GM19328 (cell line): ENCODE results near the gene DNAJB1.
"Not testable (repeated sequence)": the region's sequence is repeated elsewhere in the genome, so short reads cannot be mapped to it uniquely, and the experiment has no call there.

Source experiments
- ATAC-seq: cut with Tn5 transposase; IDR thresholded peaks from one replicate; pipeline ENCODE4 v1.9.1; 2021; ENCODE audit warnings: mild to moderate bottlenecking, moderate library complexity; ENCODE audit not compliant: unreplicated experiment

DNAJB1 gene

DNA sequence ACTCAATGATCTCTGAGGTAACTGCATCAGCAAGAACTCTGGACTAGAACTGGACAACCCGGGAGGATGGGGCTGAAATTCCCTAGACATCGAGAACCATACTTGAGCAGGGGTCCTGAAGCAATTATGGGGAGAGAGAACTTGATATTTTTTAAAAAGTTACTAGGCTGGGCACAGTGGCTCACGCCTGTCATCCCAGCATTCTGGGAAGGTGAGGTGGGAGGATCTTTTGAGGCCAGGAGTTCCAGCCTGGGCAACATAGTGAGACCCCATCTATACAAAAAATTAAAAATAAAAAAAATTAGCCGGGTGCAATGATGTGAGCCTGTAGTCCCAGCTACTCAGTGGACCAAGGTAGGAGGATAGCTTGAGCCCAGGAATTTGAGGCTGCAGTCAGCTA lies 2.3 kb upstream of the DNAJB1 start:
- no peak for ATAC-seq

DNA sequence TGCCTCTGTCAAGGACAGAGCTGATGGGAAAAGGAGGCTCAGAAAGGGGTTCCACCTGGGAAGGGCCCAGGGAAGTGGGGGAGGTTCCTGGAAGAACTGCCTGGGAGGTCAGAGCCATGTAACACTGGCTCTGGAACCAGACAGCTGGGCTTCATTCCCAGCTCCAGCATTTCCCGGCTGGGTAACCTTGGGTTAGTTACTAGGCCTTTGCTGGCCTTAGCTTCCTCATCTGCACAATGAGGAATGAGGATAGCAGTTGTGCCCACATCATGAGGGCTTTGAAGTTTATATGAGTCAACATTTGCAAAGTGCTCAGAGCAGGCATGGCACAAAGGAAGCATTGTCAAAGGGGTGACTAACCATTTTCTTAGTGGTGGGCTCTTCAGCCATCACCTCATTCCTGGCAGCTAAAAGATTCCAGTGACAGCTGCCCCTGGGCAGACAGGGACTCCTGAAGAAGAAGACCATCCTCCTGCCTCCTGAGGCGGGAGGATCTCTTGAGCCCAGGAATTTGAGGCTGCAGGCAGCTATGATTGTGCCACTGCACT lies 1.7 kb upstream of the DNAJB1 start:
- ATAC-seq = no peak

DNA sequence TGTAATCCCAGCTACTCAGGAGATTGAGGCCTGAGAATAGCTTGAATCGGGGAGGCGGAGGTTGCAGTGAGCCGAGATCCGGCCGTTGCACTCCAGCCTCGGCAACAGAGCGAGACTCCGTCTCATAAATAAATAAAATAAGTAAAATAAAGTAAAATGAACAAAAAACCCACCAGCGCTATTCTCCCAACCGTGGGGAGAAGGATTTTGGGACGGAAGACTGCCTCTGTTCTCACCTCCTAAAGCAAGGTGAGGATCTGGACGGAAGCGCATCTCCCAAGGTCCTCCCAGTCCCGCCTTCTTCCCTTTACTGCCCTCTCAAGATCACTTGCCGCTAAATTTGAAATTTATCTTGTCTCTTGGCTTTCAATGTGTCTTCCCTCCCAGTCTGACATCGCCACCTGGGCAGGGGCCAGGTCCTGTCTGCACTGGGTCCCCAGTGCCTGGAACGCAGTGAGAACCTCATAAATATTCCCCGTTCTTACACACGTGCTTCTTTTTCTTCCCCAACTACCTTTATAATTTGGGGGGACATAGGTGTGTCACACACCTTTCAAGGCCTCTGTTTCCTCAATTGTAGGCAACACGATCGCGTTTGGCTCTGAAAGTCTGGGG lies 1.2 kb upstream of the DNAJB1 start:
- ATAC-seq = no peak

DNA sequence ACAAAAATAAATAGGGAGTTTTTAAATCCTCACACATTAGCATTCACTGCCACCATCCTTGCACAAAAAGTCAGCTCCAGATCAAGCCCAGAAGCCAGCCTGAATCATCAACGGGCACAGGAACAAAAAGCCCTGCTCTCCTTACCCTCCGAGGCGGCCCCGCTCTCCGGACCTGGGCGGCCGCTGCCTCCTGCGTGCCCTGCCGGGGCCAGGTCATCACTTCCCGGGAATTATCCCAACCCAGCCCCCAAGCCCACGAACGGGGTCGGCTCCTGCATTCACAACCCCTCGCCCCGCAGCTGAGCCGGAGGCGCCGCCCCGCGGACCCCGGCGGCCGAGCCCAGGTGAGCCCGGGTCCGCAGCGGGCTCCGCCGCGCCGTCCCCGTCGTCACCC lies 754 bp downstream of the DNAJB1 start:
- no peak for ATAC-seq

DNA sequence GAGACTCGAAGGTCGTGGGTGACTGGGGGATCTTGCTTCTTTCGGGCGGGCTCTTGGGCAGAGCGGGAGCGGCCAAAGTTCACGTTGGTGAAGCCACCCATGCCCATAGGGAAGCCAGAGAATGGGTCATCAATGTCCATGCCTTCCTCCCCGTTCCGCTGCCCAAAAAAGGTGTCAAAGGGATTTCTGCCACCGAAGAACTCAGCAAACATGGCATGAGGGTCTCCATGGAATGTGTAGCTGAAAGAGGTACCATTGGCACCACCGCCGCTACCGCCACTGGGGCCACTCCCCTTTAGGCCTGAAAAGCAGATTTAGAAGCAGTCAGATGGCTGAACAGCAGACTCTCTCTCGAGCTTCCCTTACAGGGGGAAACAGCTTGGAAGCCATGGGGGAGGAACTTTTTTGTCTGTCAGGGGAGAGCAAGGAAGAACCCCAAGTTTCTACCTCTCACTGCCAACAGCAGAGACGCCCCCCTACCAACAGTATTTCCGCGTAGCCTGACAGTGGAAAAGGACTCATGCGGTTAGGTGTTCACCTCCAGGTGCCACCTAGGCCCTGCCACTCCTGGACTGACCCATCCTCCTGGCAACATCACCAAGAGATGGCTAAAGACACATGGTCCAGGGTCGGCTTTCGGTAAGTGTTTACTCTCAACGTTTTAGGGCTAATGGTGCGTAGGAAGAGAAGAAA lies 1.3 kb downstream of the DNAJB1 start:
- ATAC-seq = no peak

DNA sequence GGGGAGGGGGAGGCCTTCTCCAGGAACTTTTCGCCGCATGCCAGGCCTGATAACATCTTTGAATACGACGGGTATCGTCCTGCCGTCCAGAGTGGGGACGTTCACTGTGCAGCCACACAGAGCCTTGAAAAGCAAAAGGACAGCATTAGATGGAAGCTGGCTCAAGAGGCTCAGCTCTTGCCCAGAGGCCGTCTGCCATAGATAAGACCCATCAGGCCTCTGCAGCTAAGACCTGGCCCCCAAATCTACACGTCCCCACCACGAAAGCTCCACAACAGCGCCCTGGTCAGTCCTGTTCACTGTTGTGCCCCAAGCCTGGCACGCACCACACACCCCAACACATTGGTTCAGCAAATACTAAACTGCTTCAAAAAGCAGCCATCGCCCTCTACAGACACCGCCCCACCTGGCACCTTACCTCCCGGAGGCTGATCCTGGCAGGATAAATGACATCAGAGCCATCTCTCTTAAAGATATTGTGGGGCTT lies 2.1 kb downstream of the DNAJB1 start:
- no peak for ATAC-seq

DNA sequence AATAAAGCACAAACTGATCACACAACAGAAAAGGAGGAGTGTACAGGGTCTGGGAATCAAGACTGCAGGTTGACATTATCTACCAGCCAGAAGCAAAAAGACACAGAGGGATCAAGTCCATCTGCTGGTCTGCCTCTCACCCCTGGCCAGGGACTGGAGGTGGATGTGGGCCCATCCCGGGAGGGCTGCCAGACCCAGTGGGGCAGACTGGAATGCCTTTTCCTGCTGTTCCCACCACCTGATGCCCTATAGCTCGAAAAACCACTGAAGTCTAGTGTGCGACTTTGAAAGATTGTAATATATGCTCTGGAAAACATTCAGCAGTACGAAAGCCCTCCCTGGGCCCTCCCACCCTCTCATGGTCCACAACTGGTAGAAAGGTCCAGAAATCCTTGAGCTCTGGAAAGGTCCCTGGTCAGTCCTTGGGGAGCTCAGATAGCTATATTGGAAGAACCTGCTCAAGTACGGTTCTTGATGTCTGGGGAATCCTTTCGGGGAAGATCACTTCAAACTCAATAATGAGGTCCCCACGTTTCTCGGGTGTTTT lies 2.6 kb downstream of the DNAJB1 start:
- ATAC-seq = no peak

DNA sequence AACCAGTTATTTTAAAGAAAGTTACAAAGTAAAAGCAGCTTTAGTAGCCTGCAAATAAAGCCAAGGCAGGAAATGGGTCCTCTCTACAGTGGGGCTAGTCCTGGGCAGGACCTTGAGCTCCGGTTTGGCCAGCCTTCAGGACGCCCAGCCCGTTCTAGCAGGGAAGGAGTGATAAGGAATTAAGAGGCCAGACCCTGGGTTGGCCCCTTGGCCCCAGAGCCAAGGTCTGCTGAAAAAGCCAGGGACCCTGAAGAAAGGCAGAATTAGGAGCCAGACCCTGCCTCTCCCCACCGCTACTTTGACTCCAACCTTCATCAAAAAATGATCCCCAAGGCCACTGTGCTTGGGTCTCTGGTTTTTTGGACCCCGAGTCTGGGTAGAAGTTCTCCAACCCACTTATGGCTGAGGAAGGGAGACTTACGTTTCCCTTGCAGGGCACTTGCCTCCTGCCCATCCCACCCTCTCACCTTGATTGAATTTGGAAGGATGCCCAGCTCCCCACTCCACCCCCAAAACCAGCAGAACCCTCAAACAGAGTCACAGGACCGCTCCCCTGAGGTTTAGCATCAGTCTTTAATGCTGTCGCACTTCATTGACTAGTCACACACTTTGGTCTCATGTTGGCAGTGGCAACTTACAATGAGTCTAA lies 3.9 kb downstream of the DNAJB1 start:
- ATAC-seq = no peak

DNA sequence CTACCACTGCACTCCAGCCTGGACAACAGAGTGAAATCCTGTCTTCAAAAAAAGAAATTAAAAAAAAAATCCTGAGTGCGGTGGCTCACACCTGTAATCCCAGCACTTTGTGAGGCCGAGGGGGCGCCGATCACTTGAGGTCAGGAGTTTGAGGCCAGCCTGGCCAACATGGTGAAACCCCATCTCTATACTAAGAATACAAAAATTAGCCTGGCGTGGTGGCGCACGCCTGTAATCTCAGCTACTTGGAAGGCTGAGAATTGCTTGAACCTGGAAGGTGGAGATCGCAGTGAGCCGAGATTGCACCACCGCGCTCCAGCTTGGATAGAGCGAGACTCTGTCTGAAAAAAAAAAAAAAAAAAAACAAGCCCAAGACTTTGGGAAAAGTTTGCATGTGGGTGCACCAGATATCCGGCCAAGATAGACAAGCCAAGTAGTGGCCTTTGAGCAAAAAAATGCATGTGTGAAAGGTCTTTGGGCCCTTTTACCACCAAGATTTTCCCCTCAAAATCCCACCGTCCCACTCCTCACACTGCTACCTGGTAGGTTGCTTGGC lies 5.7 kb downstream of the DNAJB1 start:
- ATAC-seq = no peak

DNA sequence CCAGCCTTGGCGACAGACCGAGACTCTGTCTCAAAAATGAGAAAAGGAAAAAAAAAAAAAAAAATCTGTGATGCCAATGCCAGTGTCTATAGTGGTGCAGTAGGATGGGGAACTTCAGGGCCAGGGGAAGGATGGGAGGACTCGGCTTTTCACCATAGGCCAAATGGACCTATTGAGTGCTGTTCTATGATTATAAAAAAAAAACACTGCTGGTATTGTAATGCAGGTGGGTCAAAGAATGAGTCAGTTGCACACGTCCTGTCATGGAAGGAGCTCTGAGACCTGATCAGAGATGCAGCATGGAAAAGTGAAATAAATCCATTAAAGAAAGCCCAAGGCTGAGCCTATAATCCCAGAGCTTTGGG lies 7.0 kb downstream of the DNAJB1 start:
- no peak for ATAC-seq

DNA sequence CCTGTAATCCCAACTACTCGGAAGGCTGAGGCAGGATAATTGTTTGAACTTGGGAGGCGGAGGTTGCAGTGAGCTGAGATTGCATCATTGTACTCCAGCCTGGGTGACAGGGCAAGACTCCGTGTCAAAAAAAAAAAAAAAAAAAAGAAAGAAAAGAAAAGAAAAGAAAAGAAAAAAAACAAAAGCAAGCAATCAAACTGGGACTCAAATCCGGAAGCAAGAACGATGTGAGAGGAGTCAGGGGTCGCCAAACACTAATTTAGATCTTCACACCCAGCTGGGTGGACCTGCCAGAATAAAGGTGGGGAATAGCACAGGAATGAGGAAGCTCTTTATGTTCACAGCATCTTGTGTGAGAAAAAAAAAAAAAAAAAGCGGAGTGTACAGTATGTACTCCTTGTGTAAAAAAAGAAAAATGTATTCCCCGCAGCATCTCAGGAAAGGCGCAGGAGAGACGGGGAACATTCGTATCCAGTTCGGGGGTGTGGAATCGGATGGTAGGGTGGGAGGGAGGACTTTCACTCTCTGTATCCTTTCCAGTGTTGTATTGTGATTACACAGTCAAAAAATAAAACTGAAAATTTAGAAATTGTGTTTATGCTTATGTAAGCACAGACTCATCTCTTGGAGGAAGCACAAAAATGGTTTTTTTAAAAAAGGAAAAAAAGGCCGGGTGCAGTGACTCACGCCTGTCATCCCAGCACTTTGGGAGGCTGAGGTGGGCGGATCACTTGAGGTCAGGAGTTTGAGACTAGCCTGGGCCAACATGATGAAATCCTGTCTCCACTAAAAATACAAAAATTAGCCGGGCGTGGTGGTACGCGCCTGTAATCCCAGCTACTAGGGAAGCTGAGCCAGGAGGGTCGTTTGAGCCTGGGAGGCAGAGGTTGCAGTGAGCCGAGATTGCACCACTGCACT lies 7.6 kb downstream of the DNAJB1 start:
- no peak for ATAC-seq

DNA sequence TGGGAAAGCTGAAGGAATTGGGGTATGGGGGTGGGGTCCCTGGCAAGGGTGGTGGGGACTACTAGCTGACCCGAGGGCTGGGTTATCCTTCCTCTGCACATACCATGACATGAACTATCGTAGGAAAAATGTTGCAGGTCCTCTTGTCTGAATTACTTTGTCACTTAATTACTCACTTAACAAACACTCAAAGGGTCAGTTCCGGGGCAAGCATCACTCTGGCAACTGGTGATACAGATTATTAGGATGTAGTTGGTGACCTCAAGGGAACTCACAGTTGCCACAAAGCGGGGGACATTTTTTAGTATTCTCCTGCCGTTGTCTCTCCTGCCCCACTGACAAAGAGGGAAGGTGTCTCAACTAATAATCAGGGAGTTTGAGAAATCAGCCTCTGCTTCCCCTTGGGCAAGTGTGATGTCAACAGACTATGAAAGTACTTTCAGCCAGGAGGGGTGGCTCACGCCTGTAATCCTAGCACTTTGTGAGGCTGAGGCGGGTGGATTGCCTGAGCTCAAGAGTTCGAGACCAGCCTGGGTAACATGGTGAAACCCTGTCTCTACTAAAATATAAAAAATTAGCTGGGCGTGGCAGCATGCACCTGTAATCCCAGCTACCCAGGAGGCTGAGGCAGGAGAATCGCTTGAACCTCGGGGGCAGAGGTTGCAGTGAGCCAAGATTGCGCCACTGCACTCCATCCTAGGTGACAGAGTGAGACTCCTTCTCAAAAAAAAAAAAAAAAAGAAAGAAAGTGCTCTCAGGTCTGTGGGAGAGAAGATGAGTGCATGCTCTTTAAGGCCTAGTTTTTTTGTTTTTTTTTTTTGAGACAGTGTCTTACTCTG lies 10.3 kb downstream of the DNAJB1 start:
- no peak for ATAC-seq

DNA sequence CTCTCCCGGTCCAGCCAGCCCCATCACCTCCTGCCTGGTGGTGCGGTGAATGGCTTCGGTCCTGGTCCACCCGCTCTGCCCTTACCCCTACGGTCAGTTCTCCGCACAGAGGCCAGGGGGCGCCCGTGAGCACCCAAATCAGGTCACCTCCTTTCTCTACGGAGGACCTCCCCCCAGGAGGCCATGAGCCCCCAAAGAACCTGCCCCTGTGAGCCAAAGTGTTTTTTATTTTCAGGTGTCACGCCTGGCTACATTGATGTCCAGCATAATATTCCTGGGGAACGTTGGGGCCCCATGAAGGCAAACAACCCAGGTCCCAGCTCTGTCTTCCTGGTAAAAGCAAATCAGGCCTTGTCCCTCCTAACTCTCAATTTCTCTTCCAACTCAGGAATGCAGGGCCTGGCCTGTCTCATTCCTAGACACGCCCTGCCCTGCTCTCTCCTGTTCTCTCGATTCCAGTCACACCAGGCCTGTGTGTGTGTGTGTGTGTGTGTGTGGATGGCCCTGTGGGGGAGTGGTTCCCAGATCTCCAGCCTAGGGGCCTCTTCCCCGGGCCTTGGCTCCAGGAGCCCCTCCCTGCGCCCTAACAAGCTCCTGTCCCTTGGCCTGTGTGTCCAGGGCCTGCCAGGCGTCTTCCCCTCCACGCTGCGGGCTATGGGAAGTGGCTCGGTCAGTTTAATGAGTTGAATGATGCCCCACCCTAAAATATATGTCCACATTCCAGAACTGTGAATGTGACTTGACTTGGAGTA lies 12.5 kb downstream of the DNAJB1 start:
- no peak for ATAC-seq

DNA sequence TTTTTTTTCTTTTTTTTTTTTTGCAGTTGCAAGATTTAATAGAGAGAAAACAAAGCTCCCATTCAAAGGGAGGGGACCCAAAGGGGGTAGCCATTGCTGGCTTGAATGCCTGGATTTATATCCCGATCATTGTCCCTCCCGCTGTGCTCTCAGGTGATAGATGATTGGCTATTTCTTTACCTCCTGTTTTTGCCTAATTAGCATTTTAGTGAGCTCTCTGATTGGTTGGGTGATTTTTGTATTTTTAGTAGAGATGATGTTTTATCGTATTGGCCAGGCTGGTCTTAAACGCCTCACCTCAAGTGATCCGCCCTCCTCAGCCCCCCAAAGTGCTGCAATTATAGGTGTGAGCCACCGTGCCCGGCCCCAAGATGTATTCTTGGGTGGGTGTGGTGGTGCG lies 13.6 kb downstream of the DNAJB1 start:
- not testable (repeated sequence) for ATAC-seq

DNA sequence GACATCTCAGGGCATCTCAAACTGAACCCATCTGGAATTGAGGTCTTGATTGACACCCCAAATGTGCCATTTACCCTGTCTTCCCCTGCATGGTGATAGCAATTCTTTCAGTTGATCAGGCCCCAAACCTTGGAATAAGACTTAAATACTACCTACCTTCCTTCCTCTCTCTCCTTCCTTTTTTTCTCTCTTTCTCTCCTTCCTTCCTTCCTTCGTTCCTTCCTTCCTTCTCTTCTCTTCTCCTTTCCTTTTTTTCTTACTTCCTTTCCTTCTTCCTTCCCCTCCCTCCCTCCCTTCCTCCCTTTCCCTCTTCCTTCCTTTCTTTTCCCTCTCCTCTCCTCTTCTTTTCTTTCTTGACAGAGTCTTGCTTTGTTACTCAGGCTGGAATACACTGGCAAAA lies 14.9 kb downstream of the DNAJB1 start:
- no peak for ATAC-seq

DNA sequence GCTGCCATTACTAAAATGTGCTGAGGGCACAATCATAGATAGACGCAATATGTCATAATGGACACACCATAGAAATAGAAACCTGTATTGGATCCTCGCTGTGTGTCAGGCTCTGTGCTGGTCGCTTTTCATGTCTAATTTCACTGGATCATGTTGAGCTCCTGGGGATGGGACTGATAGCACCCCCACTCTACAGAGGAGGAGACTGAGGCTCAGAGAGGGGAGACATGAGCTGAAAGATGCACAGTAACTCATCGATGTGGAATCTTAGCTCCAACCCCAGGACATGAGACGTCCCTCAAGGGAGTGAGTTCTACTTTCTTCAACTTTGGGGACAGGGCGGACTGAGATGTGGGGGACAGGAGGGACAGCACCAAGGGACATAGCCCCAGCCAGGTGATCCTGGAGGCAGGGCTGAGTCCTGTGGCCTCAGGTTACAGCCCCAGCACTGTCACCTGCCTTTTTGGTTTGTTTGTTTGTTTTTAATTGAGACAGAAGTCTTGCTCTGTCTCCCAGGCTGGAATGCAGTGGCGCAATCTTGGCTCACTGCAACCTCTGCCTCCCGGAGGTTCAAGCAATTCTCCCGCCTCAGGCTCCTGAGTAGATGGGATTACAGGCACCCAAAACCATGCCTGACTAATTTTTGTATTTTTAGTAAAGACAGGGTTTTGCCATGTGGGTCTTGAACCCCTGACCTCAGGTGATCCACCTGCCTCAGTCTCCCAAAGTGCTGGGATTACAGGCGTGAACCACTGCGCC lies 15.7 kb downstream of the DNAJB1 start:
- no peak for ATAC-seq

DNA sequence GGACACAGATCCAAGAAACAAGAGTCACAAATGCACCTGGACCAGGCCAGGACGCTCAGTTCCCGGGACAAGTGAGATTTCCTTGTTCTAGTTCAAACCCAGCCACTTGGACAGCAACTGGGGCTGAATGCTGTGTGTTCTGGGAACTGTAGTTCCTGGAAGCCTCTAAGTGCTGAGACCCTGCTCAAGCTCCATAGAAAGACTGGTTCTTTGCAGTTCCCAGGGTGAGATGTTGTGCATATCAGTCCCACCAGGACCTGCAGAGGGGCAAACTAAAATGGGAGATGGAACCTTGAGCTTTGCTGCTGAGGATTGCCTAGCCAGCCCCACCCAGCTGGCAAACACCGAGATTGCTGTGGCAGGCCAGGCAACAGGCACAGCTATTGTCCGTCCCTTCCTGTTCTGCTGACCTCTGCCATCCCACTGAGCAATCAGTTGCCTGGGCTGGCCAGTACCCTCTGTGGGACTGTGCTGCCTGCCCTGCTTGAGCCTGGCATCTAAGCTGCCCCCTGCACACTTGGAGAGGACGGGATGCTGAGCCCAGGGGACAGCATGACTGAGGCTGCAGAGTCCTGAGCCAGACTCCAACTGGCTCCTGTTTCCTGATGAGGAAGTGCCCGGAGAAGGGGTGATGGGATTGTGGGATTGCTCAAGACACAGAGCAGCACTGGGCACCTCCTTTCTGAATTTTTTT lies 20.8 kb downstream of the DNAJB1 start:
- ATAC-seq = no peak

DNA sequence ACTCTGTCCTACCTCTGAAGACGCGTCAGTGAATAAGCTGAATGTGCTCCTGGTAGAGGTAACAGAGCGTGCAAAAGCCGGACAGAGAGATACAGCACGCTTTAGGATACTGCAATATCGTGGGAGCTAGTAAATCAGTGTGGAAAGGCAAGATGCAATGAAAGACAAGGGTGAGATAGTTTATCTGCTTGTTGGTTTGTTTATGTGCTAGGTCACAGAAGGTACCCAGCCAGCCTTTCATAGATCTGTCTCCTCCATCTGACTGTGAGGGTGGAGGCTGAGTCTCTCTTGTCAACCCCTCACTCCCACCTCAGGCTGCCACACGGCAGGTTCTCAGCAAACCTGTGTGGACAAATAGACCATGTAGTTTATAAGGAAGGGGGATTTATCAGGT lies 21.4 kb downstream of the DNAJB1 start:
- ATAC-seq = no peak
